HG02943 (cell line): ENCODE data around the gene EOGT.

Source experiments
- ATAC-seq: cut with Tn5 transposase; IDR thresholded peaks from one replicate; pipeline ENCODE4 v1.9.1; 2021; ENCODE audit warnings: mild to moderate bottlenecking, low read depth, moderate library complexity; ENCODE audit not compliant: unreplicated experiment

EOGT gene

GRCh38 chr3:69009559-69010410 is 3.7 kb downstream of the EOGT start:
- no peak for ATAC-seq

GRCh38 chr3:69008980-69009379 is 4.5 kb downstream of the EOGT start:
- no peak for ATAC-seq

- ATAC-seq: no peak
These were observed 7.5 kb downstream of the EOGT start for GRCh38 chr3:69005791-69006482.

DNA sequence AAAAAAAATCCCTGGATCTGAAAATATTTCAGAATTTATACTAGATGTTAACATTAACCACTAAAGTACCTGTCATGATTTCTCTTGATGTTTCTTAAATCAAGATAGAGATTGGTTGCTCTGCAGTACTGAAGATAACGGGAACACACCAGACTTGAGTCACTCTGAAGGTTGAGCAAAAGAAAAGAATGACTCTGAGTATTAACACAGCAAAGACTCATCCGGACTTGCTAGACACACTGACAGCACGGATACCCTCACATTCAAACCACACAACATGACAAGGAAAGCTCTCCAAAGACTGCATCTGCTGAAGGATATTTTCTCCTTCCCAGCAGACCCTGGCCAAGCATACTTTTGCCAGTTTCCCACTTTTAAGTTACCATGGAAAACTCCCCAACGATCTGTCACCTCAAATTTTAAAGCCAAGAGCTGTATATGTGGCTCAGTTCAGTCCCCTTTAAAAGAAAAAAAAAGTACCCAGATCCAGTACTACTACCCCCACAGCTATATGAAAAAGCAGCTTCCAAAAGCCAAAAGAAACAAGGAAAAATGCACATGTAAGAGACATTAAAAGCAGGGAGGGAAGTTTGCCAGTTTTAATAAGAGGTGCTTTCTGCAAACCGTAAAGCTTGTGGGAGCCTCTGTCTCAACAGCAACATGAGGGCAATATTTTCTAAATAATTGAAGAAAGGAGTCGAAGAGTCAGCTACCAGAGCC is 8.3 kb downstream of the EOGT start:
- no peak for ATAC-seq

DNA sequence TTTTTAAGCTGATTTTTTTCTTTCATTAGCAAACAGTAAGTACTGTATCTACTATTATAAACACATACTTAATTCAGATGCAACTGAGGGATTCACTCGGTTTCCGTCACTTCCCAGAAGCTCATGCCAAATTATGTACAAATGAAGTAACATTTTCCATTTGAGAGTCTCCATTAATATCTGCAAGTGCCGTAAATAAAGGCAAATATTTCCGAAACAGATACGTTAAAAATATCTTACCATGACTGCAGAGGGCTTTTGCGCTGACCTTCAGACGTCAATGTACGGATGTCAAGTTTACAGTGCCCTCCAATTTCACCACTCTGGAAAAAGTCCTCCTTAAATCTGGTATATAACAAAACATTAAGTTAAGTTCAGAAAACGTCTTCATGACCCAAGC is 9.3 kb downstream of the EOGT start:
- ATAC-seq: no peak

DNA sequence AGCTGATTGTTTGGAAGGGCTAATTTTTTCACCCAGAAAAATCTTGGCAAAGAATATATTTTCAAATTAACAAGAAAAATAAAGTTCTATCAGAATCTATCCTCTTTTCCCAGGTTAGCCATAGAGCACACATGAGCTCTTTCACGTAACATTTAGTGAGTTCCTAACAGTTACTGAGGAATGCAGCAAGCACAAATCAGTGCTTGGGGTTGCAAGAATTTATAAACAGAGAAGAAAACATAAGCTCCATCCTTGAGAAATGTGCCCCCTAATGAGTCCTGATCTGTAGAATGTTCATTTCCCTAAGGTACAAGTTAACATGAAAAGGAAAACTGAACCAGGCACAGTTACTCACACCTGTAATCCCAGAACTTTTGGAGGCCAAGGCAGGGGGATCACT is 13.9 kb downstream of the EOGT start:
- no peak for ATAC-seq

GRCh38 chr3:68999158-68999557 is 14.3 kb downstream of the EOGT start:
- no peak for ATAC-seq

GRCh38 chr3:68997887-68998286 is 15.6 kb downstream of the EOGT start:
- no peak for ATAC-seq

DNA sequence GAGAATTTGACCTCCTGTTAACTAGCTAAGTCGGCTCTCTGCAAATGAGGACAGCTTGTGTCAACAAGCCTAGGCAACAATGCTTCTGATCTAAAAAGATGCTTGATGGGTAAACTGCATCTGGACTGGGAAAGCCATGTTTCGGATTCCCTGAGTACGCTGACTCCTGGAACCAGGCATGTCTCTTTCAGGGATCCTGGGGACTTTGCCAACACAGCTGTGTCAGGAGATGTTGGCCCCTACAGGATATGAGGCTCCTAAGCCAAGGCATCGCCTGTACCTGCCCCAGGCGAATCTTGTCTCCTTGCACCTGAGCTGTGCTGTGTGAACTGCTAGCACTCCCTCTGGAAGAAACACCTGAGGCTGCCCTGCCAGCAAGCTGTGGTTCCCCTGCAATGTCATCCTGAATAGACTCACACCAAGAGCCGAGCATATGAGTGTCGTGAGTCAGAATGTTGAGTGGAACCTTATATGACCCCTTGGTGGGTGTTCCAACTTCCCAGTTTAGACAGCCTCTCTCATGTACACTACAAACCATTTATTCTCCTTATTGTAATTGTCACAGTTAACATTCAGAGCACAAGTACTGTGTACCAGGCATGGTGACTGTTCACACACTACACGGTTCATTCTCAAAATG is 17.0 kb downstream of the EOGT start:
- ATAC-seq: no peak

DNA sequence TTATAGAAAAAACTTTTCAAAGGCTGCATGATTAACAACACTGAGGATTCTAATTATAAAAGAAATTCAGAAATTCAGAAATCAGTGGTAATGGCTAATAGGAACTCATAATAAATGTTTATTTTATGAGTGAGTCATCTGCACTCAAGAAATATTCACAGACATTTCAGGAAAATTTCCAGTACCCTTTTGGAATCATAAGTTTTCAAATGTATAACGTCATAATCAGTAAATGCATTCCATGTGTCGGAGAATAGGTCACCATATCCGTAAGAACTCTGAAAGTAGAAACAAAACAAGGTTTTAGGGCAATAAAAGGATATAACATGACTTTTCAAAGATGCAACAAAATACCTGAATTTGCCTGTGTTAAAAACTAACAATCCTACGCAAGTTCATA is 24.7 kb downstream of the EOGT start:
- ATAC-seq: no peak

GRCh38 chr3:68987322-68987721 is 26.2 kb downstream of the EOGT start:
- ATAC-seq: no peak

DNA sequence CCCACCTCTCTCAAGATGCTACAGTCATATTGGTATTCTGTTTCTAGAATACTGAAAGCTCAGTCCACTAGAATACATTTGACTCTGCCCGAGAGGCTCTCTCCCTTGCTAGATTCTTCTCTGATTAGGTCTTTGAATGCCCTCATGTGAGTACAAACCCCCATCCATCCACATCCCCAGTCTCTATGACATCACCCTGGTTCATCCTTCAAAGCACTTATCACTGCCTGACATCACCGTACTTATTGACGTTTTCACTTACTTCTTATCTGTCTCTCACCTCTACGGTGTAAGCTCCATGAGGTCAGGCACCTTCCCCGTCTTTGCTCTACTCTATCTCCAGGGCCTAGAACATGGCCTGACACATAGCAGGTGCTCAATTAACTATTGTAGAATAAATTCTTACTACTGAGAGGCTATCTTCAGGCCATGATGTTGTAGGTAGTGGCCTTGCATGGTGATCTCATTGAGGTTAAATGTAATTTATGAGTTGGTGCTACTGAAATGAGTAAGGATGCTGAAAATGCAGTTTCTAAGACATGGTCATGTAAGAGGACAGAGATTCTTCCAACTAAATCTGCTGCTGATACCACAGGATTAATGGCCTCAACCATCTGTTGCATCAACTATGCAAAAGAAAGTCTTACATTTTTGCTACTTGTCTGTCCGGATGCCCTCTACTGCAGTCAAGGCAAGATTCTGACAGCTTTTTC is 26.8 kb downstream of the EOGT start:
- ATAC-seq: no peak

DNA sequence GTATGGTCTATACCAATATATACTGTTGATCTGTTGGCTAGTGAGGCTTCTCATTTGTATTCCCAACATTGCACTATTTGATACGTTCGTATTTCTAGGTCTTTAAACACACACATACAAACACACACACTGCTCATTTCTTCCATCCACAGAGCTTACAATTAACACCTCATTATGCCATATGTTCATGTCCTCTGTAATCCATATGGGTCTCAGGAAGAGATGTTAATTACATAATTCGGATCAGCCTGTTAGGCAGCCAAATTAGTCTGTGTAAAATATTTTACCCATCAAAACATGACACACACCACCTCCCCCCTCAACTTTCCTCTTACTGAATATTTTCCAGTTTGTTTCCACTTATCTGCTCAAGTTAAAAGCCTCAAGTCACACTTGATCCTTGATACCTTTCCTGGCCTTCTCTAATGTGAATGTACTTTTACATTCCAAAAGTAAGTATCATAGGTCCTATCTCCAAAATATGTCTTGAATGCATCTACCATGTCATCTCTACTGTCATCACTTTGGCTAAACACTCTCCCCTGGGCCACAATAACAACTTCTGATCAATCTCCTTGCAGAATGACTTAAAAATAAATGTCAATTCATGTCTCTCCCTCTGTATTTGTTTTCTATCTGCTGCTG is 28.2 kb downstream of the EOGT start:
- ATAC-seq: no peak

DNA sequence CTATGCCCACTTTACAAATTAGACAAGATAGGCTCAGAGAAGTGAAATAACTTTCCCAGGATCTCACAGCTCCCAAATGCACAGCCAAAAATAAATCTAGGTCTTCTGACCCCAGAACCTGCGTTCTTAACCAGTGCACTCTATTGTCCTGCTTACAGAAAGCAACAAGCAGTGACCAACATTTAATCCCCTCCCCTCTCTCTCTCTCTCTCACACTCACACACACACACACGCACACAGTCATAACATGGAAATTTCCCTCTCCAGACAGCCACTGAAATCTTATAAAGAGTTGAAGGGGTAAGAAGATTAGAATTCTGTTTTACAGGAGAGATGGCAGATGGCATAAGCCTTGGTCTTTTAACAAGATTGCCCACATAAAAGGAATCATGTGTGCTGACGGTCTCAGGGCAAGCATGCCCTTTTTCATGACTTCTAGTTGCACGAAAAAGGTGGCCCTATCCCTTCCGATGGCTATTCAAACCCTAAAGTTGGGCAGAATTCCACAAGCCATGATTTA is 29.4 kb downstream of the EOGT start:
- no peak for ATAC-seq

DNA sequence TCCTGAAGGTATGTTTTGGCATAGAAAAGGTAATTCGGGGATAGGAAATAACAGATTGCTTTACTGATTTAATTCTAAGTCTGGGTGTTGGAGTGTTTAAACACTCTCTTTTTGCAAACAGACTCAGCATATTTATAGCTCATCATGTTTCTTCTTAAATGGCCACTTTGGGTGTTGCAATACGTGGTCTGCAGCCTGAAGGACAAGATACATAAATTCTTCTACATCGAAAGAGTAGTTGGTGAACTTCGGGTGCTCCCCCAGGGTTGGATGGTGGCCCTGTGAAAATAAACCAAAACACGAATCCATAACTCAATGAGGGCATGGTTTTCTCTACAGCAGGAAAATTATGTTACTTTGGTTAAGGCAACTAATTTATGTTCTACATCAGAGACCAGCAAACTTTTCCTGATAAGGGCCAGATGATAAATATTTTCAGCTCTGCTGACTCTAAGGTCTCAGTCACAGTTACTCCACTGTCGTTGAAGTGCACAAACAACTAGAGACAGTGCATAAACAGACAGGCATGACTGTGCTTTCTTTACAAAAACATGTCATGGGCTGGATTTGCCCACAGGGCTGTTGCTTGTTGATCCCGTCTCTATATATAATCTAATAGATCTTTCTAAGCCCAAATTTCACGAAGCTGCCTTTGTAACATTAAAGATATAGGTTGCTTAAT is 35.9 kb downstream of the EOGT start:
- ATAC-seq: no peak

DNA sequence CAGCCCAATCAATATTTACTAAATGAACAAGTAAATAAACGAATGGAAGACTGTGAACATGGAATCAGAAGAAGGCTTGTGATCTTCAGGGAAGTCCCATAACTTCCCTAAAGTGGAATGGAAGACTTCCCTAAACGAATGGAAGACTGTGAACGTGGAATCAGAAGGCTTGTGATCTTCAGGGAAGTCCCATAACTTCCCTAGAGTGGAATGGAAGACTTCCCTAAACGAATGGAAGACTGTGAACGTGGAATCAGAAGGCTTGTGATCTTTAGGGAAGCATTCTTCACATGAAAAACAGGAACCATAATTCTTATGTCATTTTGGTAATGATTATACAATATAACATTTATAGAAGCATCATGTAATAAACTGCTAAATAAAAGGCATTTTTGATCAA is 38.8 kb downstream of the EOGT start:
- ATAC-seq: no peak

DNA sequence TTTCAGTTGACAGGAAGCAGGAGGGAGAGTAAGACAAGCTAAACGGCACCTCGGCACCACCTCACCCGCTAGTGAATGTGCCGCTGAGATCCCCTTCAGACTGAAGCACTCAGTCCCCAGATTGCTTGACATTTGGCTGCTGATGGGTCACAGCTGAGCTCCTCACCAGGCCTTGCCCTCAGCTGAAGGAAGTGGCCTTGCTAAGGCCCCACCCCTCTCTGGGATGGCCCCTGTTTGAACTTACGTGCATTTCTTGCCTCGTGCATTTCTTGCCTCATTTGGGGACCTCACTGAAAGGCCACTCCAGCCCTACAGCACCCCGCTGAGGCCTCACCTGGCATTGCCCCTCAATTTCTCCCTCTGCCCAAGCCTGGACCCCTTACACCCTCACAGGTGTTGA is 39.8 kb downstream of the EOGT start:
- ATAC-seq: no peak

- ATAC-seq: peak; percentile 68
These were observed 41.0 kb downstream of the EOGT start for GRCh38 chr3:68972358-68972979.

DNA sequence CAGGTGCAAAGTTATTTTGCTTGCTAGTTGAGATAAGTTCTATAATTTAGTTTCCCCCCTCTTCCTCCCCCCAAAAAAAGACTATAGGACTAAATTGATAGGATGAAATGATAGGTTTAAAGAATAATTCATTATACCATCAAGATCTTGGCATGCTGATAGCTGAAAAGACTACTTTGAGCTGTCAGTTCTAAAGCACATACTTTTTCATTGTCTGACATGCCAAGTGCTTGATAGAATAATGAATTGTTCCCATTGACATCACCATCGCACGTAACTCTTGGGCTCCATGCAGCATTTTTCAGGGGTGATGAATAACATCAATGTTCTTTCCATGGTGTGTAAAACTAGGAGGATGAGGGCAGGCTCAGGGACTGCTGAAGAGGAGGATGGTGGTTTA is 48.8 kb downstream of the EOGT start:
- ATAC-seq: no peak
